GM12891 (cell line): ENCODE results near the gene VEGFB.

Experiments
- DNase-seq: peaks from one replicate; pipeline ENCODE4 v3.0.0; 2011; ENCODE audit warnings: low spot score; ENCODE audit not compliant: insufficient read length
- FAIRE-seq: peaks from 2 replicates; lab custom pipeline; 2011; peaks lifted over from hg19 to GRCh38; lab: Jason Lieb, UNC
- PAX5 ChIP-seq: IDR thresholded peaks from 2 replicates; pipeline ENCODE4 v1.6.1; 2011; ENCODE audit warnings: low read length, moderate library complexity, mild to moderate bottlenecking; ENCODE audit not compliant: insufficient read depth, severe bottlenecking
- POLR2A ChIP-seq: IDR thresholded peaks from 2 replicates; pipeline ENCODE4 v1.6.1; 2011; ENCODE audit warnings: low read depth, low read length, control low read depth
- POLR2AphosphoS5 ChIP-seq: IDR thresholded peaks from 2 replicates; pipeline ENCODE4 v1.6.1; 2011; ENCODE audit warnings: low read depth, low read length, control low read depth
- POU2F2 ChIP-seq: IDR thresholded peaks from 2 replicates; pipeline ENCODE4 v1.6.1; 2011; ENCODE audit warnings: low read depth, mild to moderate bottlenecking, control low read depth, low read length, moderate library complexity
- SPI1 ChIP-seq: IDR thresholded peaks from 2 replicates; pipeline ENCODE4 v1.6.1; 2011; ENCODE audit warnings: low read depth, low read length, control low read depth
- TAF1 ChIP-seq: IDR thresholded peaks from 2 replicates; pipeline ENCODE4 v1.6.1; 2011; ENCODE audit warnings: low read depth, low read length, control low read depth

The VEGFB gene

GRCh38 chr11:64284048-64284961 lies 49.9 kb downstream of the VEGFB start, which contains the start of gene BAD:
TSS of gene BAD (minus strand) at chr11:64284665. CDS start at chr11:64284368, 297 bp downstream.
- peak; percentile 100 for DNase-seq
- no peak for TF ChIP-seq PAX5
- TF ChIP-seq POLR2AphosphoS5: peak; percentile 9; the same call in 1 of the 2 replicates
- no peak for FAIRE-seq

GRCh38 chr11:64284962-64285884 lies 50.8 kb downstream of the VEGFB start, which contains the start of gene GPR137:
TSS of gene GPR137 (plus strand) at chr11:64285848. CDS start at chr11:64286525, 677 bp downstream.
- peak; percentile 97 for DNase-seq
- FAIRE-seq: peak; percentile 99
- TF ChIP-seq POU2F2 (no peak), POLR2AphosphoS5 (0 out of 2 replicates have a peak, but pooled peaks have one; percentile 7)

GRCh38 chr11:64285885-64286800 lies 51.8 kb downstream of the VEGFB start:
- TF ChIP-seq POLR2AphosphoS5: no peak
- no peak for TF ChIP-seq PAX5
- no peak for TF ChIP-seq SPI1
- no peak for TF ChIP-seq TAF1
- TF ChIP-seq POU2F2: no peak
- TF ChIP-seq POLR2A: no peak
- DNase-seq (no peak), FAIRE-seq (peak; percentile 72)

GRCh38 chr11:64286801-64287159 lies 52.4 kb downstream of the VEGFB start:
- TF ChIP-seq SPI1: no peak
- no peak for TF ChIP-seq POU2F2
- no peak for TF ChIP-seq POLR2AphosphoS5
- no peak for TF ChIP-seq POLR2A
- no peak for TF ChIP-seq PAX5
- TF ChIP-seq TAF1: no peak
- no peak for DNase-seq
- FAIRE-seq: no peak

GRCh38 chr11:64287676-64288352 lies 53.4 kb downstream of the VEGFB start:
- TF ChIP-seq POU2F2 (no peak), PAX5 (no peak), POLR2A (no peak), POLR2AphosphoS5 (no peak), TAF1 (no peak), SPI1 (no peak)
- no peak for DNase-seq
- no peak for FAIRE-seq

GRCh38 chr11:64288353-64288750 lies 54.0 kb downstream of the VEGFB start:
- FAIRE-seq: no peak
- no peak for TF ChIP-seq POLR2A
- TF ChIP-seq POLR2AphosphoS5: no peak
- TF ChIP-seq POU2F2: no peak
- no peak for TF ChIP-seq PAX5
- no peak for TF ChIP-seq TAF1
- no peak for TF ChIP-seq SPI1
- no peak for DNase-seq
